ENCODE results near the gene RMI2.

The RMI2 gene

DNA sequence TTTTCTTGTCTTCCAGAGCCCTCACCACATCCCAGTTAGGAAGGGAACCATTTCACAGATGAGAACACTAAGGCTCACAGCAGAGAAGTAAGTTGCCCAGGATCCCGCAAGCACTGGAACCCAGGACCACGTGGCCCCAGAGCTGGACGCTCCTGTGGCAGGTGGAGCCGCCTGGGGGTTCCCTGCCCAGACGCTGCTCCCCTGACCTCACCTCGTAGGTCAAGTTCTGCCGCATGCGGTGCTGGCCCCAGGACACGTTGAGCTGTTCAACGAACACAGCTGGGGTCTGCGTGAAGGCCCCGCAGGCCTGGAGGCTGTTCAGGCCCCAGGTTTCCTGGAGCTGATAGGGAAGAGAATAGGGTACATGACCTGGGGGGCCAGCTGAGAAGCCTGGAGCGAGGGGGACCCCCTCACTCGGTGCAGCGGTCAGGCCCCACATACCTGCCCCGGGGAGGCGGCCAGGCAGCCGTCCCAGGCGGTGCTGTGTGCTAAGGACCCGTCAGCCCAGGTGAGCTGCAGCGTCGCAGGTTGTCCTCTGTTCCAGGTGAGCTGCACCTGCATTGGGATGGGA lies 54.1 kb downstream of the RMI2 start:
- DNase-seq (ENCODE audit: low read depth): no peak

DNA sequence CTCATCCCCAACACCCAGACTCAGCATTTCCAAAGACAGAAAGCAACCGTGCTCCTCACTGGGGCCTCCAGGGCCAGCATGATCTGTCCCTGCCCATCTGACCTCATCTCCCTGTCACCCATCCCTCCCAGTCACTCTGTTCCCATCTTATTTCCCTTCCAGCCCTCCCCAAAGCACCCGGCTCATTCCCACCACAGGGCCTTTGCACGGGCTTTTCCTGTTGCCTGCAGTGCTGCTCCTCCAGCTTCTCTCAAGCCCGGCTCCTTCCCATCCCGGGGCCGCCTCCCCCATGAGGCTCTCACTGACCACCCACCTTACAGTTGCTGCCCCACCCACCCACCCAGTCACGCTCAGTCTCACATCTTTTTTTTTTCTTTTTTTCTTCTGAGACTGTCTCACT lies 54.8 kb downstream of the RMI2 start:
- DNase-seq (ENCODE audit: low read depth): no peak

All from GM04503 (cell line).